NCI-H524 (cell line): Measurements from ENCODE around the gene ATP8B4.

Experiments used
- DNase-seq, 2 experiments: peaks; one replicate each; lab custom pipeline; 2025; lab: John Stamatoyannopoulos, UW

The ATP8B4 gene

GRCh38 chr15:49934487-49934886 lies 184.5 kb downstream of the ATP8B4 start:
- no peak for DNase-seq

GRCh38 chr15:49927189-49927861 lies 191.7 kb downstream of the ATP8B4 start:
- DNase-seq = no peak

- DNase-seq = no peak
These were observed 192.3 kb downstream of the ATP8B4 start for GRCh38 chr15:49926740-49927139.

- DNase-seq = no peak
These were observed 195.4 kb downstream of the ATP8B4 start for GRCh38 chr15:49923671-49924070.

GRCh38 chr15:49919034-49919433 lies 200.0 kb downstream of the ATP8B4 start:
- no peak for DNase-seq

- DNase-seq = no peak
These were observed 200.9 kb downstream of the ATP8B4 start for GRCh38 chr15:49918121-49918520.

- no peak for DNase-seq
These were observed 202.0 kb downstream of the ATP8B4 start for GRCh38 chr15:49916998-49917397.

- no peak for DNase-seq
These were observed 203.2 kb downstream of the ATP8B4 start for GRCh38 chr15:49915822-49916221.

- DNase-seq = no peak
These were observed 210.1 kb downstream of the ATP8B4 start for GRCh38 chr15:49908933-49909295.

GRCh38 chr15:49908236-49908932 lies 210.6 kb downstream of the ATP8B4 start:
- DNase-seq = no peak

GRCh38 chr15:49906966-49907365 lies 212.1 kb downstream of the ATP8B4 start:
- DNase-seq = no peak

GRCh38 chr15:49905221-49905620 lies 213.8 kb downstream of the ATP8B4 start:
- no peak for DNase-seq

- DNase-seq = no peak
These were observed 214.7 kb downstream of the ATP8B4 start for GRCh38 chr15:49904296-49904695.

GRCh38 chr15:49902685-49903501 lies 216.1 kb downstream of the ATP8B4 start:
- DNase-seq = no peak

GRCh38 chr15:49901996-49902684 lies 216.9 kb downstream of the ATP8B4 start:
- DNase-seq = no peak

- no peak for DNase-seq
These were observed 217.7 kb downstream of the ATP8B4 start for GRCh38 chr15:49901321-49901720.

- DNase-seq = no peak
These were observed 218.2 kb downstream of the ATP8B4 start for GRCh38 chr15:49900903-49901235.

GRCh38 chr15:49900006-49900902 lies 218.8 kb downstream of the ATP8B4 start:
- no peak for DNase-seq

- DNase-seq = no peak
These were observed 220.3 kb downstream of the ATP8B4 start for GRCh38 chr15:49898575-49899283.

- no peak for DNase-seq
These were observed 220.9 kb downstream of the ATP8B4 start for GRCh38 chr15:49898097-49898496.
